RKO (cell line): Measurements from ENCODE around the gene EFCAB6.

Experiments used
- DNase-seq: peaks from one replicate; pipeline ENCODE4 v3.0.0-alpha.2; 2016; ENCODE audit warnings: low spot score

The EFCAB6 gene

GRCh38 chr22:43637275-43638260, 174.5 kb downstream of the EFCAB6 start:
- no peak for DNase-seq

DNA sequence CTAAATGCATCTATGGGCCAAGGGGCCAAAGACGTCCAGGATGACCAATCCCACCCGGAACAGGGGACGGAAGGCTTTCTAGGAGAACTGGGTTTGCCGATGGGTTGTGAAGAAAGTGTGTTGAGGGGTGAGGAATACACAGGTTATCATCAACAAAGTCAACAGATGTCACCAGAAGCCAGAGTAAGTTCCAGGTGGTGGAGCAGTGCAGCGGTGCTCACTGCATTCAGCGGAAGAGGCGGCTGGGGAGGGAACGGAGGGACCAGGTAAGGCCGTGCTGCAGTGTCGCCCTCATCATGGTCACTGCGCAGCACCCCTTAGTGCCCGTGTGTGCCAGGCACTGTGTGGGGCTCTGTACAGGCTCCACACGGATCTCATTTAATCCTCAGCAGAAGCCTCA, 176.0 kb downstream of the EFCAB6 start:
- DNase-seq, result no peak

DNA sequence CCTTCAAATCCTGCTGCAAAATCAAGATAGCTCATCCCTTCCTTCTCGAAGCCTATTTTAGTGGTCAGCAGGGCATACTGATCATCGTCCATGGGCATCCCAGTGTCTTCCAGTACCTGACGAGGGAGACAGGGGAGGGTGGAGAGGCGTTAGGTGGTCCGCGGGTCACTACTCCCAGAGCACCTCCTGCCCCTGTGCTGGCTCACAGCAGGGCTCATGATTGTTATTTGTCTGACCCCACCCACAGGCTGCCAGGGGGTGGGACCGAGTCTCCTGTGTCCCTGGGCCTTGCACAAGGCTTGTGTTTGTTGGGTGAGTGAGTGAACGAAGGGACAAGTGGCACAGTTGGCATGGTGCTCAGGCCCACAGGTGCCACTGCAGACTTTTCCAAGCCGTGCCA, 177.0 kb downstream of the EFCAB6 start:
- no peak for DNase-seq

DNA sequence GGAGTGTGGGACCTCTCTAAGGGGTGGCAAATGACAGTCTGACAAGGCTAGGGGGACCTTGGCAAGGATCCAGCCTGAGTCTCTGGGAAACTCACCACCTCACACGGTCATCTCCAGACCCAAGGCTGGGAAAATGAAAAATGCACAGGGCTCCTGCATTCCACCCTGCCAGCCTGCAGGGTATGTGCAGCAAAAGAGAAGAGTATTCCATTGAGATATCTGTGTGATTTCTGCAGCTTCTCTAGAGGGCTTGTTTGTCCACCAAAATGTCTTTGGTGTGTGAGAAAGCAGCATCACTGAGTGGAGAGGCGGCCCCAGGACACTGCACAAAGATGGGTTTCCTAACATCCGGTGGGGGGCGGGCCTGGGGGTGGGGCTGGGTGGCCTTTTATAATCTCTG, 177.8 kb downstream of the EFCAB6 start:
- DNase-seq, result no peak

DNA sequence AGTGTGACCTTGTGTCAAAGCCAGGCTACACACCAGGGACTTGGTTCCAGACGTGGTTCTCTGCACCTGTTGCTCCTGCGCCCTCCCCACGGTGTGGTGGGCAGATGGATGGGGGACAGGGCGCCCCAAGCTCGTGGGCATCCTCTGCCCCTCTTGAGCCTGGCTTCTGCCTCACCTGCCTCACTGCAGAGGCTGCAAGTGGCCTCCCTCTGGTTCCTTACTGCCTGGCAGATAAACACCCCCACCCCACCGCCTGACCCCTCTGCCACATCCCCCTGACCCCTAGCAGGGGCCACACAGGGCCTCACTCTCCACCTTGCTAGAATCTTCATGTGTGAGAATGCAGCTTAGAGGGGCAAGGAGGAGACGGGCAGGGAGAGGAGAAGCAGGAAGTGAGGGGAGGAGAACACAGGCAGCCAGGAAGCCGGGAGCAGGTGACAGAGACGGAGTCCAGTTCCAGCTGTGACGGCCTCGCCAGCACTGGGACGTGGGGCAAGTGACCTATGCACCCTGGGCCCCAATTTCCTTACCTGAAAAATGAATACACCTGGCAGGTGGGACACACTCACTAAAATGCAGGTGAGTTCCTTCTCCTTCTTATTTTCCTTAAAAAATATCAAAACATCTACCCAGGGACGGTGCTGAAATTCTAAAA, 178.3 kb downstream of the EFCAB6 start:
- DNase-seq, result no peak

- no peak for DNase-seq
Observed at GRCh38 chr22:43631846-43632245, 180.3 kb downstream of the EFCAB6 start.

DNA sequence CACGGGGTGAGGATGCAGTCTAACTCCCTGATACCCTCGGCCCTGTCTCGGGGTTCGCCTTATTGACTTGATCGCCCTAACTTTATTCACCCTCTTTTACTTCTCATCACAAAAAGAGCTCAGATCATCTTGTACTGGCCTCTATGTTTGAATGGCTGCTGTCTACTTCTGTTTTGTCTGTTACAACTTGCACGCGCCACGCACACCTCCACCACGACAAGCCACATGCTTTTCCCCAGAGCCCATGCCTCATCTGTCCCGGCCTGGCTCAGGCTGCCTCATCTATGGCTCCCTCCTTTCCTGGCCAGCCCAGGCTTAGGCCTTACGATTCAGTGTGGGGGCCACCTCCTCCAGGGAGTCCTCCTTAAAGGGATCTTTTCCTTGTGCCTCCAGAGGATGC, 180.9 kb downstream of the EFCAB6 start:
- DNase-seq, result no peak

- DNase-seq, result no peak
Observed at GRCh38 chr22:43630451-43630850, 181.7 kb downstream of the EFCAB6 start.

GRCh38 chr22:43628250-43628649, 183.9 kb downstream of the EFCAB6 start:
- DNase-seq, result no peak

- no peak for DNase-seq
Observed at GRCh38 chr22:43627485-43628213, 184.5 kb downstream of the EFCAB6 start.

DNA sequence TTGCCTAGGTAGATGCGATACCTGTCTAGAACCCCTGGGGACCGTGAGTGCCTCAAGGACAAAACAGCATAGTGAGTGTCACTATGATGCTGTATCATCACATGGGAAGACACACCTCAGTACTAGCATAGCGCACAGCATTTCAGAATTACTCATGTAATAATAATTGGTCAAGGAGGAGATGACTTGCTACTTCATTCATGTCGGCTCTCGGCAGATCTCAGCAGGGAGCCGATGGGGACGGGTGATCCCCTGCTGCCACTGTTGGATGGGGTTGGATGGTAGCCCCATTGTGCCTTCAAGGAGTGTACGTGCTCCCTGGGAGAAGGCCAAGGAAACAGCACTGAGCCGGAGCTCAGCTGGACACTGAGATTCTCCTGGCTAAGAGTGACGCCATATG, 186.9 kb downstream of the EFCAB6 start:
- DNase-seq, result no peak

DNA sequence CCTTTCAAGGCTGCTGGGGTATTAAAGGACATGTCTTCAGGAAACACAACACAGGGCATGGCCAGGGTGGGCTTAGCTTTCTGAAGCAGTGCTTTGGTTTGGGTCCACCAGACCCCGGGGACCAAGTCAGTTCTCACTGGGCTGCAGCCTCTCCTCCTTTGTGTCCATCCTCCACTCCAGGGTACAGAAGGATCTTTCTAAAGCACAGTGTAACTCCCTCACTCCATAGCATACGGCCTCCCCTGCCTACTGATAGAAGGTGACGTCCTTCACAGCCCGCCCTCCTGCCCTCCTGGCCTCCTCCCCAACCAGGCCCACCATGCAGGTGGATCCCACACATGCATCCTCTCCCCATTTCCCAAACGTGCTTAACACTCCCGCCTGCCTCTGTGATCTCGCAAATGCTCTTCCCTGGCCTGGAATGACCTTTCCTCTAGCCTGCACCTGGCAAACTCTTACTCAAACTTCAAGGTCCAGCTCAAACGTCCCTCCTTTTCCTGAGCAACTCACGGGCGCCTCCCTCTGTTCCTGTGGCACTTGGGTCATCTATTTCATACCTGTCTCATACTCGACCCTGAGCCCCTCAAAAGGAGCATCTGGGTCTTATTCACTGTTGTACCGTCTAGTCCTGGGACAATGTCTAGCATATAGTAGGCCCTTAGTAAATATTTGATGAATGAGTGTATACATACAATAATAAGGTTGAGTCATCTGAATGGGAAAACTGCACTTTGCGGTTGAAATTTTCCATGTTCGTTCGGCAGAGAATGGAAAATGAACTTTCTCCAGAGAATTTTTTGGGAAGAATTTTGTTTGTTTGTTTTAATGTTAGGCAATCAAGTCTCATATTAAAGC, 187.7 kb downstream of the EFCAB6 start:
- DNase-seq, result no peak

GRCh38 chr22:43622886-43623285, 189.2 kb downstream of the EFCAB6 start:
- DNase-seq, result no peak

- DNase-seq, result no peak
Observed at GRCh38 chr22:43620197-43620596, 191.9 kb downstream of the EFCAB6 start.

DNA sequence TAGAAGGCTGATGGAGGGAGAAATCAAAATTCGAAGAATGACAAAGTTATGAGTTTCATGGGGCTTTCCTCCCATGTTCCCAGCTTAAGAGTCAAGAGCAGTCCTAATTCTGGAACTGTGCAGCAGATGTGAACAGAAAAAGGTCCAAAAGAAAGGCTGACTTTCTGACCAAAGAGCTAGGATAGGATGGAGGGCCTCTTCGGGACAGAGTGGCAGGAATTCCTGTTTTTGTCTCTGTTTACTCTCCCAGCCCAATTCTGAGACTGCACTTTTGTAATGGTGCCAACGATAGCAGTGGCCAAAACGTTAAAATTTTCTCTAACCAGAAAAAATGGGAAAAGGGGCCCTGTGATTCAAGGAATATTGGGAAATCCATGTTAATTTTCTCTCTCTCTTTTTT, 193.6 kb downstream of the EFCAB6 start:
- no peak for DNase-seq

DNA sequence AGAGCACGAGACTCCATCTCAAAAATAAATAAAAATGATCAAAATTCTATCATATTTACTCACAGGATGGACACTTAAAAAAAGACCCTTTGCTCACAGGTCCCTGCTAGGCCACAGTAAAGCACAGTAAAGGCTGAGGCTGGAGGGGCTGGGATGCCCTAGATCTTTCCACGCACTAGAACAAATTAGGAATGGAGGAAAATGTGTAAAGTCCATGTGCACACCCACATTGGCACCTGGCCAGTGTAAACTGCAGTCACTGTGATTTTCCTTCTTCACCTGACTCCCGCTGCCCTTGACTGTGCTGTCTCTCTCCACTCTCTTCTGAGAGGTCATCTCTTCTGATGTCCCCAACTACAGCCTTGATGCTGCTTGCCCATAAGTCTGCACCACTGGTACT, 195.5 kb downstream of the EFCAB6 start:
- DNase-seq, result no peak

DNA sequence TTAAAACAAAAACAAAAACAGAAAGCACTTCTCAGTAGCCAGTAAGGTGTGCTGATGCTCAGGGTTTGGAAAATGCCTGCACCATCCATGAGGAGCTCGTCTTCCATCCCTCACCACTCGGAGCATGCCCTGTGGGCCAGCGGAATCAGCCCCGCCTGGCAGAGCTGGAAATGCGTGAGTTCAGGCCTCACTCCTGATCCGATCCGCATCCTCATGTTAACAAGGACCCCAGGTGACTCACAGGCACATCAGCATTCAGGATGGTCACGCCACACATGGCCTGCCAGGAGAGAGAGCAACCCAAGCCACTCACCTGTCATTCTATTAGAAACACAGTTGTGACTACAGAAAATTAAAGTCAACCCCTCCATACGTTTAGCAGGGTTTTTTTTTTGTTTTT, 211.8 kb downstream of the EFCAB6 start:
- DNase-seq, result no peak

DNA sequence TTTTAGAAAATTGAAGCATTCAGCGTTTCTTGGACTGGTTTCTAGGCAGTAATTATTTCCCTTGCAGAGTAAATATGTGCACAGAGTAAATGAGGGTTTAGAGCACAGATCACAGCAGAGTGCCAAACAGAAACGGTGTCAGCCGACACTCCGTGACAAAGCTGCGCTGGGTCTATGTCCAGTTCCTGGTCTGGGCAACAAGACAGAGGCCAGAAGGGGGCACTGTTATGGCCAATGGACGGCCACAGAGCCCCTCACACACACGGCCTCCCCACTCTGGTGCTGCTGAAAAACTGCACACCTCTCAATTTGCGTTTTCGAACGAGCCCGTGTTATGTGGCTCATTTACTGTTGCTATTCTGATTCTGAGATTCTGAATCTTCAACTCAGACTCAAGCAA, 219.6 kb downstream of the EFCAB6 start:
- no peak for DNase-seq

GRCh38 chr22:43591380-43591779, 220.7 kb downstream of the EFCAB6 start:
- peak; percentile 1 for DNase-seq

DNA sequence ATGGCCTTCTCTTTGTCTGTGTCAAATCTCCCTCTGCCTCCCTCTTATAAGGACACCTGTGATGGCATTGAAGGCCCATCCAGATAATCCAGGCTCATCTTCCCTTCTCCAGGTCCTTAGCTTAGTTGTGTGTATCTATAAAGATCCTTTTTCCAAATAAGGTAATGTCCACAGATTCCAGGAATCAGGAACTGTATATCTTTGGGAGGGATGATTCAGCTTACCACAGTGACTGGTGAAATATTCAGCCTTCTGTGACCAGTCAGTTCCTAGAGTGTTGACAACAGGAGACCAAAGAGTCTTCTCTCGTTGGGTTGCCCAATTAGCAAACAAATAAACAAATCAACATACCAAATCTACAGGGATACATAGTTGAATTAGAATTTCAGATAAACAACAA, 224.5 kb downstream of the EFCAB6 start:
- DNase-seq, result peak; percentile 30

DNA sequence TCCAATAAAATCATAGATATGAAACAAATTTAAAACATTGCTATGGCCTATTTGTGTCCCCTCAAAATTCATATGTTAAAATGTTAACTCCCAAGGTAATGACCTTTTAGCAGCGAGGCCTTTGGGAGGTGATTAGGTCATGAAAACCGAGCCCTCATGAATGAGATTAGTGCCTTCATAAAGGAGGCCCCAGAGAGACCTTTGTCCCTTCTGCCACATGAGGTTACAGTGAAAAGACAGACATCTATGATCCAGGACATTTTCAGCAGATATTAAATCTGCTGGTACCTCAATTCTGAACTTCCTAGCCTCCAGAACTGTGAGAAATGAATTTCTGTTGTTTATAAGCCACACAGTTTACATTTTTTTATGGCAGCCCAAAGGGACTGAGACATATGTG, 228.6 kb downstream of the EFCAB6 start:
- DNase-seq, result no peak

- no peak for DNase-seq
Observed at GRCh38 chr22:43582394-43582793, 229.7 kb downstream of the EFCAB6 start.
